ENCODE data around the gene NTNG1.
"Not testable (repeated sequence)": the region's sequence is repeated elsewhere in the genome, so short reads cannot be mapped to it uniquely, and the experiment has no call there.

The NTNG1 gene

GRCh38 chr1:107158496-107158895 lies 17.7 kb downstream of the NTNG1 start:
- H3K27me3 ChIP-seq (ENCODE audit: control insufficient read depth, insufficient read depth, low read length): no peaks in the 10 kb centered on the region

GRCh38 chr1:107158991-107159390 lies 18.2 kb downstream of the NTNG1 start:
- H3K9ac ChIP-seq: no peak overlapping the region
- H3K4me1 ChIP-seq: no peaks in the 10 kb centered on the region
- no peak overlapping the region for H3K4me2 ChIP-seq (ENCODE audit: low read length)
- no peaks in the 10 kb centered on the region for H3K79me2 ChIP-seq
- H3K27ac ChIP-seq: no peak overlapping the region
- H2AFZ ChIP-seq: no peak overlapping the region
- H3K9me3 ChIP-seq (ENCODE audit: control insufficient read depth, low read length): no peaks in the 10 kb centered on the region
- no peaks in the 10 kb centered on the region for H3K36me3 ChIP-seq (ENCODE audit: control insufficient read depth, insufficient read depth, low read length)
- no peak overlapping the region for H3K4me3 ChIP-seq (ENCODE audit: low read depth, low read length)
- no peak for TF ChIP-seq CTCF (IDR thresholded peaks at IDR 0.05)
- H3K27me3 ChIP-seq (ENCODE audit: control insufficient read depth, insufficient read depth, low read length): no peaks in the 10 kb centered on the region

More at GRCh38 chr1:107158496-107158895, 17.7 kb downstream of the NTNG1 start:
- no peak overlapping the region for H3K4me2 ChIP-seq (ENCODE audit: low read length)
- H3K36me3 ChIP-seq (ENCODE audit: control insufficient read depth, insufficient read depth, low read length): no peaks in the 10 kb centered on the region
- TF ChIP-seq CTCF (IDR thresholded peaks at IDR 0.05): no peak
- H2AFZ ChIP-seq: no peak overlapping the region
- no peaks in the 10 kb centered on the region for H3K9me3 ChIP-seq (ENCODE audit: control insufficient read depth, low read length)
- no peaks in the 10 kb centered on the region for H3K79me2 ChIP-seq
- H3K4me1 ChIP-seq: no peaks in the 10 kb centered on the region
- no peak overlapping the region for H3K4me3 ChIP-seq (ENCODE audit: low read depth, low read length)
- no peak overlapping the region for H3K27ac ChIP-seq
- H3K9ac ChIP-seq: no peak overlapping the region

- H3K9me3 ChIP-seq (ENCODE audit: control insufficient read depth, low read length): no peaks in the 10 kb centered on the region
- no peaks in the 10 kb centered on the region for H3K27me3 ChIP-seq (ENCODE audit: control insufficient read depth, insufficient read depth, low read length)
- H3K36me3 ChIP-seq (ENCODE audit: control insufficient read depth, insufficient read depth, low read length): no peaks in the 10 kb centered on the region
- H3K27ac ChIP-seq: no peak overlapping the region
- no peak for TF ChIP-seq CTCF (IDR thresholded peaks at IDR 0.05)
- no peak overlapping the region for H3K4me3 ChIP-seq (ENCODE audit: low read depth, low read length)
- H3K9ac ChIP-seq: no peak overlapping the region
- no peaks in the 10 kb centered on the region for H3K79me2 ChIP-seq
- H3K4me2 ChIP-seq (ENCODE audit: low read length): no peak overlapping the region
- H2AFZ ChIP-seq: no peak overlapping the region
- H3K4me1 ChIP-seq: no peaks in the 10 kb centered on the region
Measured at GRCh38 chr1:107162745-107163144, 21.9 kb downstream of the NTNG1 start.

- H3K4me3 ChIP-seq (ENCODE audit: low read depth, low read length); H3K79me2 ChIP-seq; H3K4me2 ChIP-seq (ENCODE audit: low read length); H3K27me3 ChIP-seq (ENCODE audit: control insufficient read depth, insufficient read depth, low read length); H3K9me3 ChIP-seq (ENCODE audit: control insufficient read depth, low read length); H3K27ac ChIP-seq; H2AFZ ChIP-seq; H3K9ac ChIP-seq; H3K36me3 ChIP-seq (ENCODE audit: control insufficient read depth, insufficient read depth, low read length); H3K4me1 ChIP-seq: not testable (repeated sequence)
Measured at GRCh38 chr1:107164901-107165300, 24.1 kb downstream of the NTNG1 start.

GRCh38 chr1:107169615-107170014 lies 28.8 kb downstream of the NTNG1 start:
- no peak overlapping the region for H3K4me3 ChIP-seq (ENCODE audit: low read depth, low read length)
- H3K4me2 ChIP-seq (ENCODE audit: low read length): no peak overlapping the region
- H2AFZ ChIP-seq: no peak overlapping the region
- no peaks in the 10 kb centered on the region for H3K36me3 ChIP-seq (ENCODE audit: control insufficient read depth, insufficient read depth, low read length)
- no peaks in the 10 kb centered on the region for H3K9me3 ChIP-seq (ENCODE audit: control insufficient read depth, low read length)
- TF ChIP-seq CTCF (IDR thresholded peaks at IDR 0.05): no peak
- H3K9ac ChIP-seq: no peak overlapping the region
- H3K79me2 ChIP-seq: no peaks in the 10 kb centered on the region
- H3K4me1 ChIP-seq: no peaks in the 10 kb centered on the region
- no peak overlapping the region for H3K27ac ChIP-seq
- H3K27me3 ChIP-seq (ENCODE audit: control insufficient read depth, insufficient read depth, low read length): no peaks in the 10 kb centered on the region
